SK-MEL-5 (cell line): ENCODE measurements around the gene CACHD1. TPM values are rescaled to one million over a fixed set of nuclear protein-coding genes. Genes with fewer than 3 reads are reported as not detected.
"Not testable (repeated sequence)": the region's sequence is repeated elsewhere in the genome, so short reads cannot be mapped to it uniquely, and the experiment has no call there.

Experiments used
- DNase-seq: peaks from one replicate; pipeline ENCODE4 v3.0.0-alpha.2; 2016; ENCODE audit warnings: low read depth, low spot score
- in situ Hi-C: cut with HindIII; loops from 2 replicates; pipeline ENCODE4 v1.10.0; 2016; ENCODE audit warnings: low sequenced_read_pairs, high pct_unique_total_duplicates, low pct_unique_long_range_greater_than_20kb
- total RNA-seq: library from RNA; depleted of rRNA; stranded (reverse); fragments of >200 nt; shearing (Covaris generic); gene quantifications from 2 replicates; pipeline ENCODE4 v1.2.3, GENCODE V29; 2014

CACHD1 gene
- total RNA-seq, 1 experiment from 2014 or later: 6.9 TPM

DNA sequence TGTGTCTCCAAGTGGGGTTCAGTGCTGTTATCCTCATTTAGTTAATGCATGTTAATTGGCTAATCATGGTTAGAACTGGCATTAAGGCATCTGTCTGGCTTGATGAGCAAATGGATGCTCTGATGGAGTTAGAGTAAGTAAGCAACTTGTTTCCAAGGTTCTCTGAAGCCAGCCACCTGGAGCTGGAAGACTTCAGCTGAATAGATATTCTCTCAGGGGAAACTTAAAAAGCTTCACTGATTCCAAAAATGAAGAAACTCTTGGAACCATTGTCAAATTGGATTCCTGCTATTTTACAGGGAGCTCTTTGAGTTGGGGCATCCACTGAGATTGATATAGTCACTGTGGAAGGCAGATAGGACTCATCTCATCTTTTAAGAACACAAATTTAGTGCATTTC is 118.9 kb downstream of the CACHD1 start:
- no peak for DNase-seq
- in situ Hi-C loops: no loop called here

DNA sequence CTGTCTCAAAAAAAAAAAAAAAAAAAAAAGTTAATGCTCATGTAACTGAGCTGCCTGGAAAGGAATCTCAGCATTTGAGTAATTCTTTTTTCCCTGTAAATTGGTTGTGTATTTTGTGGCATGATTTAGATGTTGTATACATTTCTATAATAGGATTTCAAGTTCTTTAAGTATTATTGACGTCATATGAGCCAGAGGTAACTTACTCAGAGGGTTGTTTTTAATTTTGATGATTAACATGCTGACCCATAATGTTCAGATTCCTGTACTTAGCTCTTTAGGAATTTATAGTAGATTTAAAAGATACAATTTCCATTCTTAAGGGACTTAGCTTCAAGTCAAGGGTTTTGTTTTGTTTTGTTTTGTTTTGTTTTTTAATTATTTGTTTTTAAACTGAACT is 120.4 kb downstream of the CACHD1 start:
- in situ Hi-C loops: no loop called here
- DNase-seq: no peak

DNA sequence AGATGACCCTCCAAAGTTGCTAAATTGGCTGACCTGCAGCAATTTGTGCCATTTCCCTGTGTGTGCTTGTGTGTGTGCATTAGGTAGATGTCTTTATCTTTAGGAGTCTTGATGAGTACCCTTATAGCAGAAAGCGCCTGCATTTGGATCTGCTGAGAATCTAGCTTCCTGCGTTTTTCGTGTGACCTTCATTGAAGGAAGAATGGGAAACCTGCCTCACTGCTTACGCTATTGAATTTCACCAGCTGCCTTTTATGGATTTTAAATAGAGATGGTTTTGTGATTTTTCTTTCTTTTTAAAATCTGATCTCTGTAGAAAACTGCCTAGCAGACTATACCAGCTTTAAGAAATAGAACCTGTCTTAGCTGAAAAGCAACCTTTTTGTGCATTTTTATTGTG is 124.5 kb downstream of the CACHD1 start:
- in situ Hi-C loops: no loop called here
- no peak for DNase-seq

DNA sequence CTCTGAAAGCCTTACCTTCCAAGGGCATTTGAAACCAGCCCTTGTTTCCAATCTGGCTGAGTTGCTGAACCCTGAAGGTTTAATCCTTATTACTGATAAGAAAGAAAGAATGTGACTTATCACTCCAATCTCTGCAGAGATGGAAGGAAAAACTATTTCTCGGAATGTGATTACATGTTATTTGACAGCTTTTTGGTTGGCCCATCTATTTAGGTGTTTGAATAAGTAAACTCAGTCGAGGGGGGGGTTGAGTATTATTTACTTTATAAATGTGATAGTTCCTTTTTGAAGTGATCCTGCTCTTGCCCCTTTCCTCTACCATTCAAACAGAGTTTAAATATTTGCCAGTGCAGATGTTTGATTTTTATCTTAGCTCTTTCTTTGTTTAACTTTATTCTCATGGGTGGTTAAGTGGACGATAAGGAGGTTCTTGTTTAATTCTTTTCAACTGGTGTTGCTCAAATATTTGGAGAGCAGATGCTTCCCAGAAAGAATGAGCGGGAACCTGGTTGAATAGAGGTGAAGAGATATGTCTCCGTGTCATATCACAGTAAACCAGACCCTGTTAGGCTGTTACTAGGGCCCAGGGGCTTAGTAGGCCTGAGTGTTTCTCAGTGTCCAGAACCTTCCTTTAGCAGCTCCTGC is 126.1 kb downstream of the CACHD1 start:
- in situ Hi-C loops: no loop called here
- no peak for DNase-seq

- in situ Hi-C loops: no loop called here
- DNase-seq: no peak
Observed at GRCh38 chr1:64597113-64597512, 127.2 kb downstream of the CACHD1 start.

DNA sequence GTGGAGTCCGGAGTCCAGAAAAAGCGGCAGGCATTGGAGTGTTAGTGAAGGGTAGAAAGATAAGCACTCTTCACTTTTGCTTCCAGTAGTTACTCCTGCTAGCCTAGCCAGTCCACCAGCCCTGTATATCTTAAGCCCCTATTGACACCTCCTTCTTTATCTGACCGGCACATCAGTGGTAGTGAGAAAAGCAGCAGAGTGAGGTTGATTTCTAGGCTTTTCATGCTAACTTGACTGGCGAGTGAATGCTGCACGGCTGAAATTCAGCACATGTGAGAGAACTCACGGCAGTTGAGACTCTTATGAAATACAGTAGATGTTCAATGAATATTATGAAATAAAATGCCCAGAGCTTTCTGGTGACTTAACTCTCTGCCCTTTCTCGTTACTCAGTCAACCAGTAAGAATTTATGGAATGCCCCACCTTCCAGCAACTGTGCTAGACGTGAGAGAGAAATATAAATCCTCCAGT is 128.2 kb downstream of the CACHD1 start:
- DNase-seq: no peak
- in situ Hi-C loops: no loop called here

DNA sequence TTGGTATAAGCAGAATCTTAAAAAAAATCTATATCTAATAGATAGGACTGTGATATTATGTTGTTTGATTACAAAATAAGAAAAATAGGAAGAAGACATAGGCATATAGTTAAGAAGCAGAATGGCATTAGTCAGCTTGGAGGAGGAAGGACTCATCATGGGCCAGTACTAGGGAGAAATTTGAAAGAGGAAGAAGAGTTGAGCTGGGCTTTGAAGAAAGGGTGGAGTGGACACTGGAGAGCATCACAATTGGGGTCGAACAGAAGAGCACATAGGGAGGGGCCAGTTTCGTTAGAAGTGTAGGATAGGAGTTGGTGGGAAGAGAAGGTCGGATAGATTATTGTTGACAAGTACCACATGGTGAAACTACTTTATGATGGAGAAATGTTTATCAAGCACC is 129.3 kb downstream of the CACHD1 start:
- no peak for DNase-seq
- in situ Hi-C loops: no loop called here

- no peak for DNase-seq
- in situ Hi-C loops: no loop called here
Observed at GRCh38 chr1:64601207-64601606, 131.3 kb downstream of the CACHD1 start.

GRCh38 chr1:64608005-64608650 is 138.2 kb downstream of the CACHD1 start:
- in situ Hi-C loops: no loop called here
- DNase-seq: no peak

GRCh38 chr1:64608651-64609048 is 138.7 kb downstream of the CACHD1 start:
- in situ Hi-C loops: no loop called here
- no peak for DNase-seq

- in situ Hi-C loops, DNase-seq: not testable (repeated sequence)
Observed at GRCh38 chr1:64610950-64611349, 141.0 kb downstream of the CACHD1 start.

- in situ Hi-C loops: no loop called here
- peak; percentile 4 for DNase-seq
Observed at GRCh38 chr1:64616039-64616438, 146.1 kb downstream of the CACHD1 start.

GRCh38 chr1:64623750-64624191 is 153.8 kb downstream of the CACHD1 start:
- DNase-seq: no peak
- in situ Hi-C loops: no loop called here

- in situ Hi-C loops: no loop called here
- DNase-seq: no peak
Observed at GRCh38 chr1:64624218-64624713, 154.3 kb downstream of the CACHD1 start.

DNA sequence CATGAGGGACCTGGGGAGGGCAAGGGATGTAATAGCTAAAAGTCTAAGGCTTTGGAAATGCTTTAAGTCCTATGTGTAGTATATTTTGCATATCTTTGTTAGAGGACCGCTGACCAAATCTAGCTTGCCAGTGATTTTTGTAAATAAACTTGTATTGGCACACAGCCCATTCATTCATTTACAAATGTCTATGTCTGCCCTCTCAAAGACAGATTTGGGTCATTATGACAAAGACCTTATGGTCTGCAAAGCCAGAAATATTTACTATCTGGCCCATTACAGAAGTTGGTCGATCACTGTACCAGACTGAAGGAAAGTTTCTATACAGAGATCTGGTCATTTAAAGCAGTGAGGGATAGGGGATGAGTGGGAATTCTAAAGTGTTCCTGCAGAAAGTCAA is 154.9 kb downstream of the CACHD1 start:
- in situ Hi-C loops: no loop called here
- no peak for DNase-seq

DNA sequence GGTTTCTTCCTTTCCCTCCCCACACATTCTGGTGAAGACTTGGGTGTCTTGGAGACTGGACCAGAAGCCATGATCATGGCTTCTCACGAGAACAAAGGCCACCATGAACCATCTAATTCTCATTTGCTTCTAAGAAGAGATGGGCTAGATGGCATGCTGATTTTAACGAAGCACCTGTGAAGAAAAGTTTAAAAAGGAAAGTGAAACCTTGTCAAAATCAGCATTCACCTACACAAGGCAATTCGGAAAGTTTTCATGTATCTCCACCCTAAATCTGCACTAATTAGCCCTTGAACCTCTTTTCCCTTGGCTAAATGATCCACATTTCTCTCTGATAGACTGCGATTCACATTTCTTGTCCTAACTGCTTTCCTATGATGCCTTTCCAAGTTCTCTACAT is 160.7 kb downstream of the CACHD1 start:
- in situ Hi-C loops: no loop called here

GRCh38 chr1:64631346-64632034 is 161.6 kb downstream of the CACHD1 start:
- DNase-seq: no peak
- in situ Hi-C loops: no loop called here

More for the DNA sequence above, 160.7 kb downstream of the CACHD1 start:
- no peak for DNase-seq

DNA sequence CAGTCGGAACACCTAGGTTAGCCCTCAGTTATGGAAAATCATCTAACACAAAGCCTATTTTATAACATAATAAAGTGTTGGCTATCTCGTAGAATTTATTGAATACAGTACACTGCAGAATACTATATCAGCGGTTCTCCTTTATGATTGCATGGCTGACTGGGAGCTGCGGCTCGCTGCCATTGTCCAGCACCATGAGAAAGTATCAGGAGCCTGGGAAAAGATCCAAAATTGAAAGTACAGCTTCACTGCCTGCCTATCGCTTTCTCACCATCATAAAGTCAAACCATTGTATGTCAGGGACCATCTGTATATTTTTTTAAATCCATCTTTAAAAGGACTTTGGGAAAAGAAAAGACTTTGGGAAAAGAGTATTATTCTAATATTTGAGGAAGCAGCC is 163.0 kb downstream of the CACHD1 start:
- no peak for DNase-seq
- in situ Hi-C loops: no loop called here

- no peak for DNase-seq
- in situ Hi-C loops: no loop called here
Observed at GRCh38 chr1:64645735-64646134, 175.8 kb downstream of the CACHD1 start.
